Activated naive CD8-positive, alpha-beta T cell (primary cell): ENCODE data around the gene MYADML2.
A peak's percentile ranks its signal among the peaks of the same experiment; 100 is the strongest.

ENCODE experiments used
- H3K27ac Mint-ChIP-seq: one replicate; pipeline ENCODE4 v1.8.0; 2021; ENCODE audit warnings: mixed read lengths
- H3K27me3 Mint-ChIP-seq: one replicate; pipeline ENCODE4 v1.8.0; 2021; ENCODE audit warnings: mixed read lengths
- H3K36me3 Mint-ChIP-seq: one replicate; pipeline ENCODE4 v1.8.0; 2021; ENCODE audit warnings: mixed read lengths
- H3K4me1 Mint-ChIP-seq: one replicate; pipeline ENCODE4 v1.8.0; 2021; ENCODE audit warnings: low read depth, mixed read lengths
- H3K4me3 Mint-ChIP-seq: one replicate; pipeline ENCODE4 v1.8.0; 2021; ENCODE audit warnings: mild to moderate bottlenecking, mixed read lengths
- H3K9me3 Mint-ChIP-seq: one replicate; pipeline ENCODE4 v1.8.0; 2021; ENCODE audit warnings: low read depth, mixed read lengths

Gene MYADML2

GRCh38 chr17:81939881-81940385 is 7.1 kb downstream of the MYADML2 start:
- Mint-ChIP-seq H3K9me3 (no peaks in the 10 kb centered on the region), H3K27ac (no peak overlapping the region), H3K27me3 (no peaks in the 10 kb centered on the region), H3K4me1 (peaks cover 10% of the 10 kb centered on the region), H3K36me3 (no peaks in the 10 kb centered on the region), H3K4me3 (no peak overlapping the region)

- no peak overlapping the region for H3K4me3 Mint-ChIP-seq
Observed at GRCh38 chr17:81939218-81939617, 7.8 kb downstream of the MYADML2 start.

GRCh38 chr17:81935709-81936084 is 11.3 kb downstream of the MYADML2 start:
- no peaks in the 10 kb centered on the region for H3K9me3 Mint-ChIP-seq
- H3K4me3 Mint-ChIP-seq, result peak overlapping the region; percentile 88

More at GRCh38 chr17:81939218-81939617, 7.8 kb downstream of the MYADML2 start:
- Mint-ChIP-seq H3K27me3 (no peaks in the 10 kb centered on the region), H3K9me3 (no peaks in the 10 kb centered on the region), H3K27ac (no peak overlapping the region), H3K36me3 (no peaks in the 10 kb centered on the region), H3K4me1 (peaks cover 10% of the 10 kb centered on the region)

GRCh38 chr17:81934850-81935708 is 12.0 kb downstream of the MYADML2 start:
- no peaks in the 10 kb centered on the region for H3K27me3 Mint-ChIP-seq
- H3K36me3 Mint-ChIP-seq, result no peaks in the 10 kb centered on the region

More at GRCh38 chr17:81935709-81936084, 11.3 kb downstream of the MYADML2 start:
- Mint-ChIP-seq H3K4me1 (peaks cover 22% of the 10 kb centered on the region), H3K27me3 (no peaks in the 10 kb centered on the region), H3K27ac (no peak overlapping the region), H3K36me3 (no peaks in the 10 kb centered on the region)

GRCh38 chr17:81934098-81934757 is 12.8 kb downstream of the MYADML2 start:
- Mint-ChIP-seq H3K4me3 (no peak overlapping the region), H3K27me3 (no peaks in the 10 kb centered on the region), H3K36me3 (no peaks in the 10 kb centered on the region), H3K9me3 (no peaks in the 10 kb centered on the region), H3K4me1 (peaks cover 22% of the 10 kb centered on the region), H3K27ac (no peak overlapping the region)

More at GRCh38 chr17:81934850-81935708, 12.0 kb downstream of the MYADML2 start:
- Mint-ChIP-seq H3K9me3 (no peaks in the 10 kb centered on the region), H3K4me3 (peak overlapping the region; percentile 88), H3K27ac (no peak overlapping the region), H3K4me1 (peaks cover 22% of the 10 kb centered on the region)

GRCh38 chr17:81933178-81933699 is 13.8 kb downstream of the MYADML2 start:
- Mint-ChIP-seq H3K27me3 (no peaks in the 10 kb centered on the region), H3K27ac (no peak overlapping the region), H3K9me3 (no peaks in the 10 kb centered on the region), H3K36me3 (no peaks in the 10 kb centered on the region), H3K4me3 (no peak overlapping the region), H3K4me1 (peaks cover 22% of the 10 kb centered on the region)

- no peak overlapping the region for H3K27ac Mint-ChIP-seq
- H3K4me1 Mint-ChIP-seq, result peaks cover 18% of the 10 kb centered on the region
- no peak overlapping the region for H3K4me3 Mint-ChIP-seq
Observed at GRCh38 chr17:81932333-81932983, 14.6 kb downstream of the MYADML2 start.

GRCh38 chr17:81931557-81932332 is 15.3 kb downstream of the MYADML2 start:
- H3K27me3 Mint-ChIP-seq, result no peaks in the 10 kb centered on the region
- no peaks in the 10 kb centered on the region for H3K9me3 Mint-ChIP-seq
- no peak overlapping the region for H3K4me3 Mint-ChIP-seq
- peaks cover 17% of the 10 kb centered on the region for H3K4me1 Mint-ChIP-seq
- H3K27ac Mint-ChIP-seq, result no peak overlapping the region
- H3K36me3 Mint-ChIP-seq, result no peaks in the 10 kb centered on the region

More at GRCh38 chr17:81932333-81932983, 14.6 kb downstream of the MYADML2 start:
- no peaks in the 10 kb centered on the region for H3K27me3 Mint-ChIP-seq
- no peaks in the 10 kb centered on the region for H3K9me3 Mint-ChIP-seq
- H3K36me3 Mint-ChIP-seq, result no peaks in the 10 kb centered on the region

- Mint-ChIP-seq H3K9me3 (no peaks in the 10 kb centered on the region), H3K27ac (no peak overlapping the region)
Observed at GRCh38 chr17:81931189-81931556, 15.9 kb downstream of the MYADML2 start.

GRCh38 chr17:81930142-81931125 is 16.6 kb downstream of the MYADML2 start:
- peak overlapping the region; percentile 35 for H3K4me3 Mint-ChIP-seq
- H3K27me3 Mint-ChIP-seq, result no peaks in the 10 kb centered on the region
- no peaks in the 10 kb centered on the region for H3K9me3 Mint-ChIP-seq
- H3K36me3 Mint-ChIP-seq, result no peaks in the 10 kb centered on the region
- peaks cover 23% of the 10 kb centered on the region for H3K4me1 Mint-ChIP-seq
- no peak overlapping the region for H3K27ac Mint-ChIP-seq

More at GRCh38 chr17:81931189-81931556, 15.9 kb downstream of the MYADML2 start:
- Mint-ChIP-seq H3K27me3 (no peaks in the 10 kb centered on the region), H3K4me1 (peaks cover 22% of the 10 kb centered on the region), H3K36me3 (no peaks in the 10 kb centered on the region), H3K4me3 (peak overlapping the region; percentile 35)

- no peaks in the 10 kb centered on the region for H3K27me3 Mint-ChIP-seq
- peaks cover 27% of the 10 kb centered on the region for H3K4me1 Mint-ChIP-seq
- no peaks in the 10 kb centered on the region for H3K9me3 Mint-ChIP-seq
- peak overlapping the region; percentile 72 for H3K4me3 Mint-ChIP-seq
- H3K36me3 Mint-ChIP-seq, result no peaks in the 10 kb centered on the region
- H3K27ac Mint-ChIP-seq, result no peak overlapping the region
Observed at GRCh38 chr17:81929253-81930141, 17.5 kb downstream of the MYADML2 start.

GRCh38 chr17:81928544-81929252 is 18.3 kb downstream of the MYADML2 start:
- Mint-ChIP-seq H3K36me3 (no peaks in the 10 kb centered on the region), H3K4me3 (peak overlapping the region; percentile 72), H3K4me1 (peaks cover 26% of the 10 kb centered on the region), H3K9me3 (no peaks in the 10 kb centered on the region), H3K27me3 (no peaks in the 10 kb centered on the region), H3K27ac (no peak overlapping the region)
